ENCODE data around the gene CLDN10. TPM values are rescaled to one million over a fixed set of nuclear protein-coding genes. Genes with fewer than 3 reads are reported as not detected.

CLDN10 gene
- total RNA-seq, 1 experiment from 2014 or later: 24.7 TPM

DNA sequence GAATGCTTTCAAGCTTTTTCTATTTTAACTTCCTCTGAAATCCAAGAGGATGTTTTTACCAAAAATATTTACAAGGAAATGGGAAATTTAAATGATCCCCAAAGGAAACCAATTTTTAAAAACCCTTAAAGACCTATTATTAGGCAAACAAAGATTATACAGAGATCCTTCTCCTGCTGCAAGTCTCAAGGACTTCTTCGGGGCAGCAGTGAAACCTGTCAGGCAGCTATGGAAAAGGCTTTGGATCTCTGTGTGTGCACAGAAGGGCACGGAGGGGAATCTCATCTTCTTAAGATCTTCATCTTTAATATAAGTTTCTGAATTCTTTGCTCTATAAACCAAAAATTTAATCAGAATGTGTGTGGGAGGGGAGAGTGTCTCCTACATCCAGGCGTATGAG, 36.0 kb upstream of the CLDN10 start (continued):
- TF ChIP-seq, protein P1, sequence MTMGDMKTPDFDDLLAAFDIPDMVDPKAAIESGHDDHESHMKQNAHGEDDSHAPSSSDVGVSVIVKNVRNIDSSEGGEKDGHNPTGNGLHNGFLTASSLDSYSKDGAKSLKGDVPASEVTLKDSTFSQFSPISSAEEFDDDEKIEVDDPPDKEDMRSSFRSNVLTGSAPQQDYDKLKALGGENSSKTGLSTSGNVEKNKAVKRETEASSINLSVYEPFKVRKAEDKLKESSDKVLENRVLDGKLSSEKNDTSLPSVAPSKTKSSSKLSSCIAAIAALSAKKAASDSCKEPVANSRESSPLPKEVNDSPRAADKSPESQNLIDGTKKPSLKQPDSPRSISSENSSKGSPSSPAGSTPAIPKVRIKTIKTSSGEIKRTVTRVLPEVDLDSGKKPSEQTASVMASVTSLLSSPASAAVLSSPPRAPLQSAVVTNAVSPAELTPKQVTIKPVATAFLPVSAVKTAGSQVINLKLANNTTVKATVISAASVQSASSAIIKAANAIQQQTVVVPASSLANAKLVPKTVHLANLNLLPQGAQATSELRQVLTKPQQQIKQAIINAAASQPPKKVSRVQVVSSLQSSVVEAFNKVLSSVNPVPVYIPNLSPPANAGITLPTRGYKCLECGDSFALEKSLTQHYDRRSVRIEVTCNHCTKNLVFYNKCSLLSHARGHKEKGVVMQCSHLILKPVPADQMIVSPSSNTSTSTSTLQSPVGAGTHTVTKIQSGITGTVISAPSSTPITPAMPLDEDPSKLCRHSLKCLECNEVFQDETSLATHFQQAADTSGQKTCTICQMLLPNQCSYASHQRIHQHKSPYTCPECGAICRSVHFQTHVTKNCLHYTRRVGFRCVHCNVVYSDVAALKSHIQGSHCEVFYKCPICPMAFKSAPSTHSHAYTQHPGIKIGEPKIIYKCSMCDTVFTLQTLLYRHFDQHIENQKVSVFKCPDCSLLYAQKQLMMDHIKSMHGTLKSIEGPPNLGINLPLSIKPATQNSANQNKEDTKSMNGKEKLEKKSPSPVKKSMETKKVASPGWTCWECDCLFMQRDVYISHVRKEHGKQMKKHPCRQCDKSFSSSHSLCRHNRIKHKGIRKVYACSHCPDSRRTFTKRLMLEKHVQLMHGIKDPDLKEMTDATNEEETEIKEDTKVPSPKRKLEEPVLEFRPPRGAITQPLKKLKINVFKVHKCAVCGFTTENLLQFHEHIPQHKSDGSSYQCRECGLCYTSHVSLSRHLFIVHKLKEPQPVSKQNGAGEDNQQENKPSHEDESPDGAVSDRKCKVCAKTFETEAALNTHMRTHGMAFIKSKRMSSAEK (CRISPR knock-in tag; IDR thresholded peaks at IDR 0.05; ENCODE audit: borderline replicate concordance): no peak
- TF ChIP-seq, protein P2, sequence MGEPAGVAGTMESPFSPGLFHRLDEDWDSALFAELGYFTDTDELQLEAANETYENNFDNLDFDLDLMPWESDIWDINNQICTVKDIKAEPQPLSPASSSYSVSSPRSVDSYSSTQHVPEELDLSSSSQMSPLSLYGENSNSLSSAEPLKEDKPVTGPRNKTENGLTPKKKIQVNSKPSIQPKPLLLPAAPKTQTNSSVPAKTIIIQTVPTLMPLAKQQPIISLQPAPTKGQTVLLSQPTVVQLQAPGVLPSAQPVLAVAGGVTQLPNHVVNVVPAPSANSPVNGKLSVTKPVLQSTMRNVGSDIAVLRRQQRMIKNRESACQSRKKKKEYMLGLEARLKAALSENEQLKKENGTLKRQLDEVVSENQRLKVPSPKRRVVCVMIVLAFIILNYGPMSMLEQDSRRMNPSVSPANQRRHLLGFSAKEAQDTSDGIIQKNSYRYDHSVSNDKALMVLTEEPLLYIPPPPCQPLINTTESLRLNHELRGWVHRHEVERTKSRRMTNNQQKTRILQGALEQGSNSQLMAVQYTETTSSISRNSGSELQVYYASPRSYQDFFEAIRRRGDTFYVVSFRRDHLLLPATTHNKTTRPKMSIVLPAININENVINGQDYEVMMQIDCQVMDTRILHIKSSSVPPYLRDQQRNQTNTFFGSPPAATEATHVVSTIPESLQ (CRISPR knock-in tag; IDR thresholded peaks at IDR 0.05): no peak
- no peak for TF ChIP-seq SMAD4 (CRISPR knock-in tag; IDR thresholded peaks at IDR 0.05)

DNA sequence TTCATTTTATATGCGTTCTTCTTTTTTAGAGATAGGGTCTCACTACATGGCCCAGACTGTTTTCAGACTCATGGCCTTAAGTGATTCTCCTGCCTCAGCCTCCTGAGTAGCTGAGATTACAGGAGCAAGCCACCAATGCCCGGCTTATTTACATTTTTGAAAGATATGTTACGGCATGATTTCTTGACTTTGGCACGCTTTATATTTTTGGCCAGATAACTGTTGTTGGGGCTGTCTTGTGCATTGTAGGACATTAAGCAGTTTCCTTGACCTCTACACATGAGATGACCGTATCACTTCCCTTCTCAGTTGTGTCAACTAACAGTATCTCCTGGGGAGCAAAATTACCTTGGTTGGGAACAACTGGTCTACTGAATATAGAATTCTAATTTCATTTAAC, 28.9 kb upstream of the CLDN10 start:
- ChIA-PET POLR2A (interaction anchor here (0.6 kb wide), 1 partner anchor 19 kb away, joined by 3 read pairs; no protein-coding TSS in a partner anchor), CTCF (no interaction called here)
- no peak overlapping the region for H3K27ac Mint-ChIP-seq
- no peaks in the 10 kb centered on the region for H3K9me3 Mint-ChIP-seq
- H3K36me3 Mint-ChIP-seq: no peaks in the 10 kb centered on the region
- no peak overlapping the region for H3K4me3 Mint-ChIP-seq
- no peaks in the 10 kb centered on the region for H3K4me1 Mint-ChIP-seq
- no peaks in the 10 kb centered on the region for H3K27me3 Mint-ChIP-seq (ENCODE audit: low read depth)
- ATAC-seq (no peak), DNase-seq (ENCODE audit: low spot score) (no peak)
- TF ChIP-seq ZNF138 (CRISPR knock-in tag; conservative IDR thresholded peaks at IDR 0.05): no peak
- TF ChIP-seq, protein P3, sequence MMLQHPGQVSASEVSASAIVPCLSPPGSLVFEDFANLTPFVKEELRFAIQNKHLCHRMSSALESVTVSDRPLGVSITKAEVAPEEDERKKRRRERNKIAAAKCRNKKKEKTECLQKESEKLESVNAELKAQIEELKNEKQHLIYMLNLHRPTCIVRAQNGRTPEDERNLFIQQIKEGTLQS (CRISPR knock-in tag; conservative IDR thresholded peaks at IDR 0.05): no peak
- TF ChIP-seq, protein P4, sequence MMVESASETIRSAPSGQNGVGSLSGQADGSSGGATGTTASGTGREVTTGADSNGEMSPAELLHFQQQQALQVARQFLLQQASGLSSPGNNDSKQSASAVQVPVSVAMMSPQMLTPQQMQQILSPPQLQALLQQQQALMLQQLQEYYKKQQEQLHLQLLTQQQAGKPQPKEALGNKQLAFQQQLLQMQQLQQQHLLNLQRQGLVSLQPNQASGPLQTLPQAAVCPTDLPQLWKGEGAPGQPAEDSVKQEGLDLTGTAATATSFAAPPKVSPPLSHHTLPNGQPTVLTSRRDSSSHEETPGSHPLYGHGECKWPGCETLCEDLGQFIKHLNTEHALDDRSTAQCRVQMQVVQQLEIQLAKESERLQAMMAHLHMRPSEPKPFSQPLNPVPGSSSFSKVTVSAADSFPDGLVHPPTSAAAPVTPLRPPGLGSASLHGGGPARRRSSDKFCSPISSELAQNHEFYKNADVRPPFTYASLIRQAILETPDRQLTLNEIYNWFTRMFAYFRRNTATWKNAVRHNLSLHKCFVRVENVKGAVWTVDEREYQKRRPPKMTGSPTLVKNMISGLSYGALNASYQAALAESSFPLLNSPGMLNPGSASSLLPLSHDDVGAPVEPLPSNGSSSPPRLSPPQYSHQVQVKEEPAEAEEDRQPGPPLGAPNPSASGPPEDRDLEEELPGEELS (CRISPR knock-in tag; IDR thresholded peaks at IDR 0.05): no peak
- TF ChIP-seq, protein P5, sequence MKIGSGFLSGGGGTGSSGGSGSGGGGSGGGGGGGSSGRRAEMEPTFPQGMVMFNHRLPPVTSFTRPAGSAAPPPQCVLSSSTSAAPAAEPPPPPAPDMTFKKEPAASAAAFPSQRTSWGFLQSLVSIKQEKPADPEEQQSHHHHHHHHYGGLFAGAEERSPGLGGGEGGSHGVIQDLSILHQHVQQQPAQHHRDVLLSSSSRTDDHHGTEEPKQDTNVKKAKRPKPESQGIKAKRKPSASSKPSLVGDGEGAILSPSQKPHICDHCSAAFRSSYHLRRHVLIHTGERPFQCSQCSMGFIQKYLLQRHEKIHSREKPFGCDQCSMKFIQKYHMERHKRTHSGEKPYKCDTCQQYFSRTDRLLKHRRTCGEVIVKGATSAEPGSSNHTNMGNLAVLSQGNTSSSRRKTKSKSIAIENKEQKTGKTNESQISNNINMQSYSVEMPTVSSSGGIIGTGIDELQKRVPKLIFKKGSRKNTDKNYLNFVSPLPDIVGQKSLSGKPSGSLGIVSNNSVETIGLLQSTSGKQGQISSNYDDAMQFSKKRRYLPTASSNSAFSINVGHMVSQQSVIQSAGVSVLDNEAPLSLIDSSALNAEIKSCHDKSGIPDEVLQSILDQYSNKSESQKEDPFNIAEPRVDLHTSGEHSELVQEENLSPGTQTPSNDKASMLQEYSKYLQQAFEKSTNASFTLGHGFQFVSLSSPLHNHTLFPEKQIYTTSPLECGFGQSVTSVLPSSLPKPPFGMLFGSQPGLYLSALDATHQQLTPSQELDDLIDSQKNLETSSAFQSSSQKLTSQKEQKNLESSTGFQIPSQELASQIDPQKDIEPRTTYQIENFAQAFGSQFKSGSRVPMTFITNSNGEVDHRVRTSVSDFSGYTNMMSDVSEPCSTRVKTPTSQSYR (CRISPR knock-in tag; IDR thresholded peaks at IDR 0.05): no peak
- TF ChIP-seq NFATC4 (CRISPR knock-in tag; IDR thresholded peaks at IDR 0.05): no peak
- no peak for TF ChIP-seq ATF1 (CRISPR knock-in tag; IDR thresholded peaks at IDR 0.05)
- no peak for TF ChIP-seq SMAD3 (CRISPR knock-in tag; IDR thresholded peaks at IDR 0.05; ENCODE audit: borderline replicate concordance)
- TF ChIP-seq, protein P6, sequence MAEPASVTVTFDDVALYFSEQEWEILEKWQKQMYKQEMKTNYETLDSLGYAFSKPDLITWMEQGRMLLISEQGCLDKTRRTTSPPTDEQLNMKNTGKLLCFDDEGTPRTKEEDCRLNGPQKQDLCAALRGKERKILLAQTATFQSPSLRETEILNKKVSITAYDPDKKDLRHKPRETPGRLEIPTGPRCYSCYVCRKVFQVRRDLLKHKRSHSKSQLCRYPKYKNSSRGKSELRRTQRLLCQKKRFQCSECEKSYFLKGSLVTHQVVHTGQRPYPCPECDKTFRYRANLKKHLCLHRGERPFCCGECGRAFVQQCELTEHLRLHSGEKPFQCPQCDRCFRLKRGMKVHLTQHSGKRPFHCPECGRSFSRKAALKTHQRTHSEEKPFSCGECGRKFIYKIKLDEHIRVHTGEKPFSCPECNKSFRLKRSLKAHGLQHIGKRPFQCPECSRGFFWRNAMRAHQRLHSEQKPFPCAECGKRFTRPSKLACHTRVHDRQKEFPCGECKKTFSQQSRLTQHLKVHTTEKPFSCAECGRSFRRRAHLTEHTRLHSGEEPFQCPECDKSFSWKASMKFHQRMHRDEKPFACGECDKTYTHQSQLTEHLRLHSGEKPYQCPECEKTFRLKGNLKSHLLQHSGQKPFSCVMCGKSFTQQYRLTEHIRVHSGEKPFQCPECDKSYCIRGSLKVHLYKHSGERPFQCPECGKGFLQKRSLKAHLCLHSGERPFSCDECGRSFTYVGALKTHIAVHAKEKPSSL (CRISPR knock-in tag; conservative IDR thresholded peaks at IDR 0.05): no peak
- TF ChIP-seq, protein P7, sequence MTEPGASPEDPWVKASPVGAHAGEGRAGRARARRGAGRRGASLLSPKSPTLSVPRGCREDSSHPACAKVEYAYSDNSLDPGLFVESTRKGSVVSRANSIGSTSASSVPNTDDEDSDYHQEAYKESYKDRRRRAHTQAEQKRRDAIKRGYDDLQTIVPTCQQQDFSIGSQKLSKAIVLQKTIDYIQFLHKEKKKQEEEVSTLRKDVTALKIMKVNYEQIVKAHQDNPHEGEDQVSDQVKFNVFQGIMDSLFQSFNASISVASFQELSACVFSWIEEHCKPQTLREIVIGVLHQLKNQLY (CRISPR knock-in tag; IDR thresholded peaks at IDR 0.05): no peak
- TF ChIP-seq CREM (CRISPR knock-in tag; IDR thresholded peaks at IDR 0.05): no peak
- TF ChIP-seq, protein P8, sequence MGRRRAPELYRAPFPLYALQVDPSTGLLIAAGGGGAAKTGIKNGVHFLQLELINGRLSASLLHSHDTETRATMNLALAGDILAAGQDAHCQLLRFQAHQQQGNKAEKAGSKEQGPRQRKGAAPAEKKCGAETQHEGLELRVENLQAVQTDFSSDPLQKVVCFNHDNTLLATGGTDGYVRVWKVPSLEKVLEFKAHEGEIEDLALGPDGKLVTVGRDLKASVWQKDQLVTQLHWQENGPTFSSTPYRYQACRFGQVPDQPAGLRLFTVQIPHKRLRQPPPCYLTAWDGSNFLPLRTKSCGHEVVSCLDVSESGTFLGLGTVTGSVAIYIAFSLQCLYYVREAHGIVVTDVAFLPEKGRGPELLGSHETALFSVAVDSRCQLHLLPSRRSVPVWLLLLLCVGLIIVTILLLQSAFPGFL (CRISPR knock-in tag; IDR thresholded peaks at IDR 0.05; ENCODE audit: borderline replicate concordance): no peak
- TF ChIP-seq ZNF121 (CRISPR knock-in tag; IDR thresholded peaks at IDR 0.05): no peak
- TF ChIP-seq ZBTB21 (CRISPR knock-in tag; IDR thresholded peaks at IDR 0.05; ENCODE audit: borderline replicate concordance): no peak
- TF ChIP-seq, protein P9, sequence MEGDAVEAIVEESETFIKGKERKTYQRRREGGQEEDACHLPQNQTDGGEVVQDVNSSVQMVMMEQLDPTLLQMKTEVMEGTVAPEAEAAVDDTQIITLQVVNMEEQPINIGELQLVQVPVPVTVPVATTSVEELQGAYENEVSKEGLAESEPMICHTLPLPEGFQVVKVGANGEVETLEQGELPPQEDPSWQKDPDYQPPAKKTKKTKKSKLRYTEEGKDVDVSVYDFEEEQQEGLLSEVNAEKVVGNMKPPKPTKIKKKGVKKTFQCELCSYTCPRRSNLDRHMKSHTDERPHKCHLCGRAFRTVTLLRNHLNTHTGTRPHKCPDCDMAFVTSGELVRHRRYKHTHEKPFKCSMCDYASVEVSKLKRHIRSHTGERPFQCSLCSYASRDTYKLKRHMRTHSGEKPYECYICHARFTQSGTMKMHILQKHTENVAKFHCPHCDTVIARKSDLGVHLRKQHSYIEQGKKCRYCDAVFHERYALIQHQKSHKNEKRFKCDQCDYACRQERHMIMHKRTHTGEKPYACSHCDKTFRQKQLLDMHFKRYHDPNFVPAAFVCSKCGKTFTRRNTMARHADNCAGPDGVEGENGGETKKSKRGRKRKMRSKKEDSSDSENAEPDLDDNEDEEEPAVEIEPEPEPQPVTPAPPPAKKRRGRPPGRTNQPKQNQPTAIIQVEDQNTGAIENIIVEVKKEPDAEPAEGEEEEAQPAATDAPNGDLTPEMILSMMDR (IDR thresholded peaks at IDR 0.05): no peak
- TF ChIP-seq PRRX2 (CRISPR knock-in tag; IDR thresholded peaks at IDR 0.05): no peak

Measured in WTC11 (cell line).